A549 (cell line): ENCODE results near the gene TOMM6. TPM values are rescaled to one million over a fixed set of nuclear protein-coding genes. Genes with fewer than 3 reads are reported as not detected.

ENCODE experiments used
- polyA plus RNA-seq, 4 experiments: library from polyadenylated mRNA; depleted of rRNA in 3 of 4; stranded (reverse); fragments of >200 nt; fragmentation: RNase III in 1 of 4; extraction: RNeasy Plus Mini Kit Qiagen cat#74134 plus additional on column Dnase treatment in 1 of 4; gene quantifications; 2 replicates in 3 of 4; 3 replicates in 1 of 4; pipeline ENCODE4 v1.2.3, GENCODE V29; 2011 to 2017
- small RNA-seq, 6 experiments: library from RNA; depleted of rRNA; stranded (forward); fragments of <200 nt; gene quantifications; one replicate each; pipeline ENCODE3, GENCODE V24; 2012

TOMM6 gene
- polyA plus RNA-seq, 2 of the 4 experiments (the other 2 are of a cell fraction), result 217 to 254 TPM

Small RNAs within 50 kb of the gene (small RNA-seq; reads per million reads assigned to genes)
- gene AL365205.2 (0 reads per million in 6 experiments), gene AL365205.3 (0 reads per million in 6 experiments), gene RF00393 (0 reads per million in 6 experiments)

Other genes with a start within 250 kb of the TOMM6 start
- 2.6 and 3.2 TPM in 2 replicates for gene FOXP4, start 241.3 kb upstream of the TOMM6 start, polyA plus RNA-seq (2011; rRNA removed)
- gene FOXP4, start 241.3 kb upstream of the TOMM6 start, polyA plus RNA-seq (2017; fragmentation: RNase III; extraction: RNeasy Plus Mini Kit Qiagen cat#74134 plus additional on column Dnase treatment), result 12.5 to 14.5 TPM (median 14.2 TPM) in 3 replicates
- gene MDFI, start 149.2 kb upstream of the TOMM6 start, polyA plus RNA-seq (2011; rRNA removed), result 0.06 and 0.26 TPM in 2 replicates
- 0.21 to 0.30 TPM (median 0.28 TPM) in 3 replicates for gene MDFI, start 149.2 kb upstream of the TOMM6 start, polyA plus RNA-seq (2017; fragmentation: RNase III; extraction: RNeasy Plus Mini Kit Qiagen cat#74134 plus additional on column Dnase treatment)
- gene TFEB, start 52.1 kb upstream of the TOMM6 start, polyA plus RNA-seq (2011; rRNA removed), result 2.9 and 3.1 TPM in 2 replicates
- 4.3 to 6.1 TPM (median 4.5 TPM) in 3 replicates for gene TFEB, start 52.1 kb upstream of the TOMM6 start, polyA plus RNA-seq (2017; fragmentation: RNase III; extraction: RNeasy Plus Mini Kit Qiagen cat#74134 plus additional on column Dnase treatment)
- not detected in 2 replicates for gene PGC, start 40.3 kb upstream of the TOMM6 start, polyA plus RNA-seq (2011; rRNA removed)
- not detected in 3 replicates for gene PGC, start 40.3 kb upstream of the TOMM6 start, polyA plus RNA-seq (2017; fragmentation: RNase III; extraction: RNeasy Plus Mini Kit Qiagen cat#74134 plus additional on column Dnase treatment)
- gene FRS3, start 7.8 kb upstream of the TOMM6 start, polyA plus RNA-seq (2011; rRNA removed), result 1.9 TPM in 2 replicates
- 1.7 to 2.0 TPM (median 2.0 TPM) in 3 replicates for gene FRS3, start 7.8 kb upstream of the TOMM6 start, polyA plus RNA-seq (2017; fragmentation: RNase III; extraction: RNeasy Plus Mini Kit Qiagen cat#74134 plus additional on column Dnase treatment)
- gene PRICKLE4, start 6.9 kb upstream of the TOMM6 start, polyA plus RNA-seq (2011; rRNA removed), result 0.32 and 0.34 TPM in 2 replicates
- gene PRICKLE4, start 6.9 kb upstream of the TOMM6 start, polyA plus RNA-seq (2017; fragmentation: RNase III; extraction: RNeasy Plus Mini Kit Qiagen cat#74134 plus additional on column Dnase treatment), result 0.95 to 1.6 TPM (median 1.5 TPM) in 3 replicates
- 2.9 TPM in 2 replicates for gene USP49, start 107.7 kb downstream of the TOMM6 start, polyA plus RNA-seq (2011; rRNA removed)
- 3.6 to 4.3 TPM (median 4.1 TPM) in 3 replicates for gene USP49, start 107.7 kb downstream of the TOMM6 start, polyA plus RNA-seq (2017; fragmentation: RNase III; extraction: RNeasy Plus Mini Kit Qiagen cat#74134 plus additional on column Dnase treatment)
- 29.3 and 32.9 TPM in 2 replicates for gene MED20, start 133.4 kb downstream of the TOMM6 start, polyA plus RNA-seq (2011; rRNA removed)
- gene MED20, start 133.4 kb downstream of the TOMM6 start, polyA plus RNA-seq (2017; fragmentation: RNase III; extraction: RNeasy Plus Mini Kit Qiagen cat#74134 plus additional on column Dnase treatment), result 18.4 to 21.0 TPM (median 19.0 TPM) in 3 replicates
- gene BYSL, start 133.8 kb downstream of the TOMM6 start, polyA plus RNA-seq (2011; rRNA removed), result 28.8 and 38.7 TPM in 2 replicates
- gene BYSL, start 133.8 kb downstream of the TOMM6 start, polyA plus RNA-seq (2017; fragmentation: RNase III; extraction: RNeasy Plus Mini Kit Qiagen cat#74134 plus additional on column Dnase treatment), result 60.9 to 66.9 TPM (median 61.8 TPM) in 3 replicates
- 112 TPM in 2 replicates for gene CCND3, start 154.1 kb downstream of the TOMM6 start, polyA plus RNA-seq (2011; rRNA removed)
- 213 to 228 TPM (median 215 TPM) in 3 replicates for gene CCND3, start 154.1 kb downstream of the TOMM6 start, polyA plus RNA-seq (2017; fragmentation: RNase III; extraction: RNeasy Plus Mini Kit Qiagen cat#74134 plus additional on column Dnase treatment)